ENCODE results near the gene SH3PXD2B.
"Not testable (repeated sequence)": the region's sequence is repeated elsewhere in the genome, so short reads cannot be mapped to it uniquely, and the experiment has no call there.

The SH3PXD2B gene

DNA sequence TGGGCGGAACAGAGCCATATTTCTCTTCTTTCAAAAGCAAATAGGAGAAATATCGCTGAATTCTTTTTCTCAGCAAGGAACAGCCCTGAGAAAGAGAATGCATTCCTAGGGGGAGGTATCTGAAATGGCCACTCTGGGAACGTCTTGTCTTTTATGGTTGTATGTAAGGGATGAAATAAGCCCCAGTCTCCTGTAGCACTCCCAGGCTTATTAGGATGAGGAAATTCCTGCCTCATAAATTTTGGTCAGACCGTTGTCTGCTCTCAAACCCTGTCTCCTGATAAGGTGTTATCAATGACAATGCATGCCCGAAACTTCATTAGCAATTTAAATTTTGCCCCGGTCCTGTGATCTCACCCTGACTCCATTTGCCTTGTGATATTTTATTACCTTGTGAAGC lies 52.3 kb downstream of the SH3PXD2B start:
- DNase-seq (ENCODE audit: low read depth, low spot score), result not testable (repeated sequence)

DNA sequence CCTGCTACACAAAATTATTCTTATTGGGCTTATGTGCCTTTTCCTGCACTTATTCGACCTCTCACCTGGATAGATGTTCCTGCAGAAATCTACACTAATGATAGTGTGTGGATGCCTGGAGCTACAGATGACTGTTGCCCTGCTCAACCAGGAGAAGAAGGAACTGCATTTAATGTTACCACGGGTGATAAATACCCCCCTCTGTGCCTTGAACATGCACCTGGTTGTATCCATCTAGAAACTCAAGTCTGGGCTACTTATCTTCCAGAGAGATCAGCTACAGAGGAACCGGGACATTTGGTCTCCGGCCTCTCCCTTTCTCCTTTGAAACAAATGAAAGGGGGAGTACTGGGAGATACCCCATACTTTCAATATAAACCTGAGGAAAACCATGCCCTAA lies 54.5 kb downstream of the SH3PXD2B start:
- no peak for DNase-seq (ENCODE audit: low read depth, low spot score)

DNA sequence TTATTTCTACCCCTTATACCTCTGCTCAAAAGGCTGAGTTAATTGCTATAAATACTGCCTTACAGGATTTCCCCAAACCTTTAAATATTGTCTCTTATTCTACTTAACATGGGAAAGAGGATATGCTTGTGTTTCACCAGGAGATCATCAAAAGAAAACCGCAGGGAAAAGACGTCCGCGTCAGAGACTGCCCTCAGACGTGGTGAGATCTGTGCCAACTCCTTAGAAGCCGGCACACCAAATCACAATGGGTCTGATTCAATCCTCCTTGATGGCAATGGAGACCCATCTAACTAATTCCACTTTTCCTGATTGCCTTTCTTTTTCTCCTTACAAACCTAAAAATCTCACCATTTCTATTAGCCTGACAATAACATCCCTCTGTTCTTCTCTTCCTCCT lies 55.0 kb downstream of the SH3PXD2B start:
- DNase-seq (ENCODE audit: low read depth, low spot score), result no peak

DNA sequence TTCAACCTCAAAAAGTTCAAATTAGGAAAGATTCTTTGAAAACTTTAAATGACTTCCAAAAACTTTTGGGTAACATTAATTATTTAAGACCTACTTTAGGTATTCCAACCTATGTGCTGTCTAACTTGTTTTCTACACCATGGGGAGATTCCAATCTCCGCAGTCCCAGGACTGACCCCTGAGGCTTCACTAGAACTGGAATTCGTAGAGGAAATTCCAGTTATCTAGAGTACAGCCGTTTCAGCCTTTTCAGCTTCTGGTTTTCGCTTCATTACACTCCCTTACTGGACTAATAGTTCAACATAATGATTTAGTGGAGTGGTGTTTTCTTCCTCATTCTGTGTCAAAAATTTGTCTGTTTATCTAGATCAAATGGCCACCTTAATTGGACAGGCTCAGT lies 55.7 kb downstream of the SH3PXD2B start:
- not testable (repeated sequence) for DNase-seq (ENCODE audit: low read depth, low spot score)

DNA sequence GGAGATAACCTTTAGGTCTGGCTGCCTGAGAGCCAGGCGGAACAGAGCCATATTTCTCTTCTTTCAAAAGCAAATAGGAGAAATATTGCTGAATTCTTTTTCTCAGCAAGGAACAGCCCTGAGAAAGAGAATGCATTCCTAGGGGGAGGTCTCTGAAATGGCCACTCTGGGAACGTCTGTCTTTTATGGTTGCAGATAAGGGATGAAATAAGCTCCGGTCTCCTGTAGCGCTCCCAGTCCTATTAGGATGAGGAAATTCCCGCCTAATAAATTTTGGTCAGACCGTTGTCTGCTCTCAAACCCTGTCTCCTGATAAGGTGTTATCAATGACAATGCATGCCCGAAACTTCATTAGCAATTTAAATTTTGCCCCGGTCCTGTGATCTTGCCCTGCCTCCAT lies 57.3 kb downstream of the SH3PXD2B start:
- DNase-seq (ENCODE audit: low read depth, low spot score), result not testable (repeated sequence)

DNA sequence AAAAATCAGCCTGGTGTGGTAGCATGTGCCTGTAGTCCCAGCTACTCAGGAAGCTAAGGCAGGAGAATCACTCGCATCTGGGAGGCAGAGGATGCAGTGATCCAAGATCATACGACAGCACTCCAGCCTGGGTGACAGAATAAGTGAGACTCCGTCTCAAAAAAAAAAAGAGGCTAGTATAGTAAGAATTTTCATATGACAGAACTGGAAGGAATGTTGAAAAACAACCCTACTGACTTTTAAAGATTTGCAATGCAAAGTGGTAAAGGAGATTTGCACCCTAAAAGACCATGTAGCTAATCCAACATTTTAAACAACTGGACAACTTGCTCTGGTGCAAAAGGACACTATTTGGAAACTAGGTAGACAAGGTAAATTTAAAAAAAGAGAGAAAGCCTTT lies 58.1 kb downstream of the SH3PXD2B start:
- no peak for DNase-seq (ENCODE audit: low read depth, low spot score)

DNA sequence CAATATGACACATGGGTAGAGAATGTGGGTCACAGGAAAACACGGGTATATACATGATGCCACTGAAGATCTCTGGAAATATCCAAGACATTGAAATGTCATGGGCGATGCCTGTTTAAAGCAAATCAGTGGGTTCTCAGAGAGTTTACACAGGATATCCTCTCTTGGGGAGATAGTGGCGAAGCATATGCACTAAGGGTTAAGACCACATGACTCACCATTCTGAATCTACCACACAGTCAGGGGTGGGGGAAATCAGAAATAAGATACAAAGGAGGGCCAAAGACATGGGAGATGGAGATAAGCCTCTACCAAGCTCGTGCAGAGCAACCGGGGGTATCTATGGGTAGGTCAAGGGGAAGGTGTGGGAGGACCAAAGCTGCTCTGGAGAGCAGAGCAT lies 58.8 kb downstream of the SH3PXD2B start:
- DNase-seq (ENCODE audit: low read depth, low spot score), result no peak

DNA sequence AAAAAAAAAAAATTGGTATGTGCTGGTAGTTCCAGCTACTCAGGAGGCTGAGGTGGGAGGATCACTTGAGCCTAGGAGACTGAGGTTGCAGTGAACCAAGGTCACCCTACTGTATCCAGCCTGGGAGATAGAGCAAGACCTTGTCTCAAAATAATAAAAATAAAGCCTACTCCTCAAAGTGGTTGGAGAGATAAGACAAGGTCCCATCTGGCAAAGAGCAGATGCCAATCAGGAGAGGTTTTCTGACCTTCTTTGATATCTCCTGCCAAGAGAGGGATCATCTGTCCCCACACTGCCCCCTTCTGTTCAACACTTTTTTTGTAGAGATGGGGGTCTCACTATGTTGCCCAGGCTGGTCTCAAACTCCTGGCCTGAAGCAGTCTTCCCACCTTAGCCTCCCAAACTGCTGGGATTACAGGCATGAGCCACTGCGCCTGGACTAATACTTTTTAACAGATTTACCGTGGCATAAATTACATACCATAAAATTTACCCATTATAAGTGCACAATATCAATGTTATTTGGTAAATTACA lies 64.7 kb downstream of the SH3PXD2B start:
- DNase-seq (ENCODE audit: low read depth, low spot score), result no peak

DNA sequence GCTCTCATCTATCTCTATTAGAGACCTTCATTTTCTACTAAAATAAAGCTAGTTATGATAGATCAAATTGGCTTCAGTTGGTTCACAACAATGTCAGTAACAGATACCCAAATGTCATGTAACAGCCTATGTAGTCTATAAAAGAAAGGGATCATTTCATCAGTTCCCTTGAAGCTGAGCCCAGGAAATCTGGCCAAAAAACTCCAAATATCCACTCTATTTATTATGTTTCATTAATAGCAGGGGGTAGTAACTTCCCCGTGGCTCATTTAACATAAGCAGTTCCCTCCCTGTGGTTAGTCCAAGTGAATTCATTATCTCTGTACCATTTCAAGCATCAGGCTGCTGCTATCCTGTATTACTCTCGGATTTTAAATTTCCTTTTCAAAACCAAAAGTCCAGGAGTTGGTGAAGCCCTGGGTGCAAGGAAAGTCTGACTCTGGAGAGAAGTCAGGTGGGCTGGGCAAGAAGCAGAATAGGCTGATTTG lies 66.0 kb downstream of the SH3PXD2B start:
- no peak for DNase-seq (ENCODE audit: low read depth, low spot score)

DNA sequence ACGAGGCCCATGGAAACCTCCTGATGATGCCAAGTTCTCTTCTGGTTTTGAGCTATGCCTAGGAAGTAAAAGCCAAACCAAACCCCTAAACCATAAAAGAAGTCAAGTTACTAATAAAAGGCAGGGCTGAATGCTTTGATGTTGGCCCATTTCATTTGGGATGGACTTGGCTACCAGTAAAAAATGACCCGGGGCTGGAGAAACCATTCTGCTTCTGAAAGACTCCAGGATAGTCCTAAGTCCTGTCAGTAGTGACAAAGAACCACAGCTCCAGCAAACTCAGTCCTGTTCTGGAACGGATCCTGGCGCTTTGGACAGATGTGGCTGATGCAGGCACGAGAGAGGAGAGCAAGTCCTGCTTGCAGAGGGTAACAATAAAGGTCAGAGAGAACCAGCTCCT lies 68.6 kb downstream of the SH3PXD2B start:
- no peak for DNase-seq (ENCODE audit: low read depth, low spot score)

DNA sequence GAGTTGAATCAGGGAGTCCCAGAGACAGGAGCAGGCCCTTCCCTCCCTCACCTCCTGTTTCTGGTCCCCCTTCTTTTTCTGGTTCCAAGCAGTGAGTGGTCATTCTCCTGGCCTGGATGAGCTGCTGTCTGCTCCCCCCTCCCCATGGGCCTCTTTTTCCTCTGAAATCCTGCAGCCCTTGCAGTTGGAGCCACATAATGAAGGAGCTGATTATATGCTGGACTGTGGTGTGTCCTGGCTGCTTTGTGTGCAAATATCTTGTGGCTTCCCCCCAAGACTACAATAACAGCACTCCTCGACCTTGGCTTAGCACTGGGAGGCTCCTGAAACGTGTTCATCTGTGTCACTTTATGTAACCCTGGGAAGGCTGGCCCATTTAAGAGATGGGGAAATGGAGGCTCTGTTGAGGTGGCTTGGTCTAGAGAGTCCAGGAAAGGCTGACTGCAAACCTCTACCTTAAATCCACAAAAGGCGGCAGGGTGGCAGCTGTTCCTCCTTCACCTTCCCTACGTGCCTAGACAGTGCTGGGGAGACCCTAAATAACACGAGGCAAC lies 69.2 kb downstream of the SH3PXD2B start:
- DNase-seq (ENCODE audit: low read depth, low spot score), result no peak

DNA sequence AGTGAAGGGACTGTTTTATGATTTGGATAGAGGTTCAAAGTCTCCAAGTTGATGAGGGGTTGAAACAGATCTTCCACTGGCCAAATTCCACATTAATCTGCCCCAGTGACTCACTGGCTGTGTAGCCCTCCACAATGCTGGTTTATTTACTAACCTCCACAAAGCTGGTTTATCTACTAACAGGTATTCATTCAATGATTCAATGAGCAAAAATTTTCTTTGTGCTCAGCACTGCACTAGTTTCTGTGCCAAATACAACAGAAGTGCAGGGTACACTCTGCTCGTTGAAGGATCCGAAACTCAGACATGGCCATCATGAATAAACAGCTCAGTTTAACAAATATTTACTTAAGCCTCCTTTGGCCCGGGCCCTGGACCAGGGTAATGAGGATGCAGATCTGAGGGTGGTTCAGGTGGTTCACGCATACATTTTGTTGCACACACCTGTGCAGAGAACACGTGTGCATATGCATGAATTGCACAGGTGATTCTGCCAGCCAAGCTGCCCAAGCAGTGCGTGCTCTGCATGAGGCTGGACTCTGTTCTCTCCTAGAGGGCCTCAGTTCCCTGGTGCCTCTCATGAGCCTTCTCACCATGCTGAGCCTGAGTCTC lies 71.0 kb downstream of the SH3PXD2B start:
- no peak for DNase-seq (ENCODE audit: low read depth, low spot score)

DNA sequence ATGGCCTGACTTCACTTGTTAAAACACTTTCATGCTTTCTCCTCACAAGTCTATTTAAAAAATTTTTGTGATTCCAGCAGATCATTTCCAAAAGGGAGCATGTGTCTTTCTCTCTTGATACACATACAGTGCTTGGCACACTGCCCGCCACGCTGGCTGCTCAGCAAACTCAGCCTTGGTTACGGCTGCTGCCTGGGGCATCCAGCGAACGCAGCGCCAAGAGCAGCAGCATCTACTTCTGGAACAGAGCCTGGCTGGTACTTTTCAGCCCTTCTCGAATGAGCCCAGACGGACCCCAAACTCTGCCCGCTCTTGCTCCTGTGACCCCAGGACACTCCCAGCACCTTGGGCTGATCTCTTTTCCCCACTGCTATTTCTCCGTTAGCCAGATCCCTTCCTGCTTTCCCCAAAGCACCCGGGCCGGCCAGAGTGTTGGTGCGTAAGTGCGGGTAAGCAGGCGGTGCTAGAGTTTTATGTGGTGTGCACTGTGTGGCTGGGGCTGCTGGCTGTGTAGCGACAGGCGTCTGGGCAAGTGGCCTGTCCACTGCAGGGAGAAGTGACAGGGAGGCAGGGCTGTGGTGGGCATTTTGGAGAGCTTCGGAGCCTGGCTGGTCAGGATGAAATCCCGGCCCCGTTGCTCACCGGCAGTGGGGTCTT lies 73.2 kb downstream of the SH3PXD2B start:
- DNase-seq (ENCODE audit: low read depth, low spot score), result no peak

DNA sequence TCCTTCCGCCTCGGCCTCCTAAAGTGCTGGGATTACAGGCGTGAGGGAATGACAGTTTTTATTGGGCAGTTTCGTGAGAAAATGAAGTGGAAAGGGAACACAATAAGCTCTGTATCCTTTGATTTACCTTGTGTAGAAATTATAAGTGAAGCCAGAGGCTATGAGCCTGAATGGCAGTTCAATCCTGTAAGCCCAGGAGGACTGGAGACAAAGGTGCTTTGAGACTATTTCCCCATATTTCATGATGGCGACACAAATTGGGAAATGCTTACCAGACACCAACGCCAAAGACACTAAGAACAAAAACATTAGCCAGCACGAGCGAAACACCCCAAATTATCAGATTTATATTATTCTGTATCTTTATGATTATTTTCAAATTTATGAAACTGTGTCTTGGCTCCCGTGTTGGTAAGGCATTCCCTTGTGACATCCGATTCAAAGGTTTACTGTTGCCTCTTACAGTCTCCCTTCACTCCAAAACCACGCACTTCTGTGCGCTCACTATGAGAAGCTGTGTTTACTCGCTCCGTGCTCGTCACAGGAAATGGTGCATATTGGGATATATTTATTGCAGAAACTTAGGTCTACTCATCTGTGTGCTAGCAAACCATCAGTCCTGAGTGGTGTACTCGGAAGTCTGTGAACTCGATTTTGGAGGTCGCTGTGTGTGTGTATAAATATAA lies 73.9 kb downstream of the SH3PXD2B start:
- no peak for DNase-seq (ENCODE audit: low read depth, low spot score)

DNA sequence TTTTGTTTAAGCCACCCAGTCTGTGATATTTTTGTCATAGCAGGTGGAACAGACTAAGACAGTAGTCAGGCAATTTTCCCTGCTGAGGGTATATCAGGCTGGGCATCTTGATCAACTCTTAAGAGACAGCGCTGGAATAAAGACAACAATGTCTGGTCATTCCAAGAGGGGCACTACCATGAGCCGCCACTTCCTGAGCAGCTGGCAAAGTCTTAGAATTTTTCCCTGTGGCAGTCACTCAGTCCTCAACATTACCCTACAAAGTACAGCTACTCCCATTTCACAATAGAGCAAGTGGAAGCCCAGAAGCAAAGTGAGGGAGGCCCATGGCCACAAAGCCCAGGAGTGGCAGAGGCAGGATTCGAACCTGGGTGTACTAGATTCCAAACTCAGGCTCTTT lies 74.8 kb downstream of the SH3PXD2B start:
- no peak for DNase-seq (ENCODE audit: low read depth, low spot score)

DNA sequence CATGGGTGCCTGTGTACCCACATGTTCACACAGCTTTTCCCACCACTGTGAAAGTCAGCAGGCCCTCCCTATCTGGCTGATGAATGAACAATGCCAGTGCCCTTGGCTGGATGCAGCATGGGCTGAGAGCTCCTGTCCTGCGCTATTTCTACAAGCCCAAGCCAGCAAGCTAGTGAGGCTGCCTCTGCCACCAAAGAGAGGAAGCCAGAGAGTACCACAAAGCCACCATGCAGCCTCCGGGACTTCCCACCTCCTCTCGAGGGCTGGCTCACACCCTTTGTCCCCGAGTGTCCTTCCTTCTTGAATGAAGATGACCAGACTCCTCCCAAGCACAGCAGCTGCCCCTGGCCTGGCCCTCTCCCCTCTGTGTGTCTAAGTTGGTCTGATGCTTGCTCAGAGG lies 76.5 kb downstream of the SH3PXD2B start:
- no peak for DNase-seq (ENCODE audit: low read depth, low spot score)

DNA sequence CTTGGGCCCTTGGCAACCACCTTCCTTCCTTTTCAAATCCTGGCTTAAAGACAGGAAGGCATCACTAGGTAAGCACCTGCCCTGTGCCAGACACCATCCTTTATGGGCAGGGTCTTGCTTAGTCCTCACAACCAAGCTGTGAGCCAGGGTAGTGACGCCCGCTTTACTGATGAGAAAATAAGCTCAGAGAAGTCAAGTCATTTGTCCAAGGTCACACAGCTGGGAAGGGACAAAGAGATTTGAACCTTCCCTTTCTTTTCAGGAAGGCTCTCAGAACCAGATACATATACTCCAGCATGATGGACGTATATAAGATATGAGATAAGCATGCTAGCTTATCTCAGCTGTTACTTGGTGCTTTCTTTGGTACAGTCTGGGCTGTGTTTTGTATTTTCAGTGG lies 76.9 kb downstream of the SH3PXD2B start:
- no peak for DNase-seq (ENCODE audit: low read depth, low spot score)

DNA sequence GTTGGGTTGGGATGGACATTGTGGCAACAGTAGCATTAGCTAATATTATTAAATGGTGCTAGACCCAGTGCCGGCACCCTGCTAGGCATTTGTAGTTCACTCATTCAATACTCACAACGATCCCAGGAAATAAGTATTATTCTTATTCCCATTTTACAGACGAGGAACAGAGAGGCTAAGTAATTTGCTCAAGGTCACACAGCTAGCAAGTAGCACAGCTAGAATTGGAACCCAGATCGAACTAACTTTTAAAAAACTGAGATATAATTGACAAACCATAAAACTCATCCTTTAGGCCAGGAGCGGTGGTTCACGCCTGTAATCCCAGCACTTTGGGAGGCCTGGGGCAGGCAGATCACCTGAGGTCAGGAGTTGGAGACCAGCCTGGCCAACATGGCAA lies 79.5 kb downstream of the SH3PXD2B start:
- no peak for DNase-seq (ENCODE audit: low read depth, low spot score)

DNA sequence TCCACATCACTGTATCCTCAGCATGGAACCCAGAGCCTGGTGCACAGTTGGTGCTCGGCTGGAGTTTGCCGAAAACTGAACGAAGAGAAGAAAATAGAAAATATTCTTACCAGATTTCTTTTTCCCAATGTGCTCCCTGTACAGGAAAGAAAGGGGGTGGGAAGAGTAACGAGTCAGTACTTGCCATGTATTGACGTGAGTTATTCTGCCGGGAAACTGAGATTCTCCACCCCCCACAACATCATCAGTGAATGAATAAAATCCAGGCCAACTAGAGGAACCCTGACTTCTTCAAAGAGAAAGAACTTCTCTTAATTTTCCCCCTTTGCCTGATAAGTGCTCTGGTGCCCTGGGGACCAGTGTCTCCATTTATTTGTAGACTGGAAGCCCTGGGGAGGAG lies 80.6 kb downstream of the SH3PXD2B start:
- no peak for DNase-seq (ENCODE audit: low read depth, low spot score)

DNA sequence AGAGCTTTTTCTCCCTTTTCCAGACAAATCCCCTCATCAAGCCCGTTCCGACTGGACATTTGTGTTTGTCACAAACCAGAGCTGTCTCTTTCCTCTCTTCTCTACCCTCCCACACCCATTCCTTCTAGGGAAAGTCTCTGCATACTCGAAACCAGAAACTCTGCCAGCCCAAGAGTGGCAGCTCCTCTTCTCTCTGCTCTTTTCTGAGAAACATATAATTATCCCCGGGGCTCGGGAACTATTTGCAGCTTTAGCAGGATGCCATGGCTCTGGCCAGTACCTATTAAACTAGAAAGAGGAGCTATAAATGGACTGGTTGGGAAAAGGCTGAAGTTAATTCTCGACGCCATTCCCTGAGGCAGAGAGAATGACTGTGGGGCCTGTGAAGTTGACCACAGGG lies 82.6 kb downstream of the SH3PXD2B start:
- DNase-seq (ENCODE audit: low read depth, low spot score), result no peak

DNA sequence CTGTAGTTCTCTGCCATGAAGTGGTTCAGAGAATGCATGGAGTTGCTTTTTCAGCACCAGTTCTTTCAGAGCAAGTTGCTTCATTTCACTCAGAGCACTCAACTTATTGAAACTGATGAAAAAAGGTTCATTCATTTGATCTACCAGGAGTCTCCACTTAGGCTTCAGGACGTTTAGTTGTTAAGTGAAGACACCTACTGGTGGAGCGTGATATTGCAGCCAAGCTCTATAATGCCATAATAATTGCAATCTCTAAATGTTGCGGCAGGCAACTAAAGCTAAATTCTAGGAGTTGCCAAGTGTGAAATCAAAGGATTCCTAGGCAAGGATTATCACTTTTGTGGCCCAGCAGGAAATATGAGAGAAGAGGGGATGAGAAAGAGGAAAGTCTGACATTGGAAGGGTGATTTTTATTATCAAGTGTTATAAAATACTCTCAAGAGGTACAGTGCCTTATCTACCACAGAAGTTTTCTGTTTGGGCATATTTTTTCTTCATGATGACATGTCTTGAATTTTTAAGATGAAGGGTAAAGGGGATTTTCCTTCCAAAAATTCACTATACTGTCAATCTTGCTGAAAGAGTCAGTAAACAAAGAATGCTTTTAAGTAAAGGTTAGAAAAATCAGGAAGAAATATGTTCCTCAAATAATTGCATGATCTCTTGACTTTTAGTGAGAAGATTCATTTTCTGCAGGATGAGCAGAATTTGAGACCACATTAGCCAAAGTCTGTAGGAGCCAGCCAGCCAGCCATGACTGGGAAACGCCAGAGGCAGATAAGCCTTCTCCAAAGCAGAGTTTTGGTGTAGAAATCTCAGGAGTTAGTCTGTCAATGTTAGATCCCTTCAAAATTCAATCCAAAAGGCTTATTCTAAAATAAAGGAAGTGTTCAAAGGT lies 83.4 kb downstream of the SH3PXD2B start:
- DNase-seq (ENCODE audit: low read depth, low spot score), result peak; percentile 22

All from ELF-1 (cell line).